Right lung (tissue), 10 donors: ENCODE measurements around the gene POTEB. TPM values are rescaled to one million over a fixed set of nuclear protein-coding genes. Genes with fewer than 3 reads are reported as not detected.
"Not testable (repeated sequence)": the region's sequence is repeated elsewhere in the genome, so short reads cannot be mapped to it uniquely, and the experiment has no call there.

Experiments used
- DNase-seq, 2 donors: peaks; one replicate each; pipeline ENCODE4 v3.0.0-alpha.2; 2013
- long read RNA-seq, 8 donors: transcript quantifications; one replicate each; lab custom pipeline, GENCODE V29; 2026
- polyA plus RNA-seq, 5 donors: library from polyadenylated mRNA; unstranded; fragments of 120-200 nt; gene quantifications; one replicate each; pipeline versions ENCODE4 v1.2.1 to v1.2.3, GENCODE V29; 2013; ENCODE audit warnings: inconsistent platforms in 1 of 5, low replicate concordance in 1 of 5; ENCODE audit not compliant: insufficient read length in 5 of 5, insufficient read depth in 1 of 5

Gene POTEB
- not detected for polyA plus RNA-seq
- long read RNA-seq, donor 1: 0 reads
- long read RNA-seq, donor 2: 0 reads
- long read RNA-seq, donor 3: 0 reads
- long read RNA-seq, donor 4: 0 reads
- long read RNA-seq, donor 5: 0 reads
- long read RNA-seq, donor 6: 0 reads
- long read RNA-seq, donor 7: 0 reads
- long read RNA-seq, donor 8: 0 reads

- not testable (repeated sequence) for DNase-seq
Measured at GRCh38 chr15:21877635-21878034, at the start of gene POTEB. Gene POTEB (minus strand): TSS chr15:21877735. CDS start chr15:21877246, 489 bp downstream.

GRCh38 chr15:21890955-21891354 is 13.4 kb upstream of the POTEB start:
- DNase-seq: not testable (repeated sequence)

GRCh38 chr15:21889542-21889941 is 12.0 kb upstream of the POTEB start:
- not testable (repeated sequence) for DNase-seq

GRCh38 chr15:21838831-21839230 is 38.7 kb downstream of the POTEB start:
- DNase-seq: not testable (repeated sequence)

Other genes starting within 250 kb of the POTEB start
- gene OR4M2, start 202.8 kb upstream of the POTEB start, polyA plus RNA-seq: not detected